Inflammatory macrophage treated with lipopolysaccharide for 1 hour (primary cell): ENCODE data around the gene RBMS1.

ENCODE experiments used
- DNase-seq, 2 donors: peaks; one replicate each; pipeline ENCODE4 v3.0.0-alpha.2; 2020 to 2022

Gene RBMS1

GRCh38 chr2:160354677-160355076 is 138.9 kb downstream of the RBMS1 start:
- no peak for DNase-seq

GRCh38 chr2:160353813-160354212 is 139.8 kb downstream of the RBMS1 start:
- no peak for DNase-seq

GRCh38 chr2:160353166-160353565 is 140.4 kb downstream of the RBMS1 start:
- DNase-seq: no peak

GRCh38 chr2:160352500-160352899 is 141.1 kb downstream of the RBMS1 start:
- DNase-seq: no peak

- DNase-seq: peak; percentile 84 to 89
Measured at GRCh38 chr2:160351956-160352355, 141.7 kb downstream of the RBMS1 start.

- DNase-seq: no peak
Measured at GRCh38 chr2:160349306-160349705, 144.3 kb downstream of the RBMS1 start.

GRCh38 chr2:160347269-160347863 is 146.2 kb downstream of the RBMS1 start:
- no peak for DNase-seq

GRCh38 chr2:160345071-160345764 is 148.4 kb downstream of the RBMS1 start:
- DNase-seq: peak; percentile 58 to 89

- DNase-seq: no peak
Measured at GRCh38 chr2:160343404-160343803, 150.2 kb downstream of the RBMS1 start.

GRCh38 chr2:160339726-160340125 is 153.9 kb downstream of the RBMS1 start:
- no peak for DNase-seq

- DNase-seq: no peak
Measured at GRCh38 chr2:160338901-160339685, 154.5 kb downstream of the RBMS1 start.

GRCh38 chr2:160337728-160338127 is 155.9 kb downstream of the RBMS1 start:
- no peak for DNase-seq

- DNase-seq: no peak
Measured at GRCh38 chr2:160336635-160337034, 157.0 kb downstream of the RBMS1 start.

- DNase-seq: no peak
Measured at GRCh38 chr2:160336105-160336504, 157.5 kb downstream of the RBMS1 start.

GRCh38 chr2:160335441-160335840 is 158.2 kb downstream of the RBMS1 start:
- no peak for DNase-seq

GRCh38 chr2:160334028-160334741 is 159.4 kb downstream of the RBMS1 start:
- DNase-seq: peak in 1 of 2 donors; percentile 31

GRCh38 chr2:160333324-160334027 is 160.1 kb downstream of the RBMS1 start:
- DNase-seq: no peak

GRCh38 chr2:160332318-160332717 is 161.3 kb downstream of the RBMS1 start:
- peak; percentile 51 to 61 for DNase-seq

- no peak for DNase-seq
Measured at GRCh38 chr2:160331258-160332025, 162.2 kb downstream of the RBMS1 start.

- DNase-seq: no peak
Measured at GRCh38 chr2:160328811-160329527, 164.6 kb downstream of the RBMS1 start.

- DNase-seq: peak; percentile 23 to 50
Measured at GRCh38 chr2:160326786-160327185, 166.8 kb downstream of the RBMS1 start.
